A549 (cell line): Measurements from ENCODE around the gene TBC1D8. TPM values are rescaled to one million over a fixed set of nuclear protein-coding genes. Genes with fewer than 3 reads are reported as not detected.

ENCODE experiments used
- ATAC-seq, 2 experiments: fragments of 200-7000 bp in 1 of 2; fragments of >200 bp in 1 of 2; cut with Nextera tagmentation in 1 of 2; cut with Tn5 transposase in 1 of 2; 3 replicates each; pipeline versions ENCODE4 v1.8.0 to v1.9.1; 2018 to 2020; ENCODE audit warnings: mild to moderate bottlenecking in 1 of 2, moderate library complexity in 1 of 2
- CTCF ChIA-PET: fragments of 300-600 bp; sonication (Branson Sonifier 250); formaldehyde crosslinking; extraction: SDS; loops from one replicate; lab custom pipeline; 2021; ENCODE audit warnings: antibody characterized with exemption, inconsistent platforms; lab: Yijun Ruan, JAX
- POLR2A ChIA-PET: fragments of 350-600 bp; formaldehyde crosslinking; extraction: SDS; loops from one replicate; lab custom pipeline; 2021; ENCODE audit warnings: antibody characterized with exemption, inconsistent platforms; lab: Yijun Ruan, JAX
- DNase-seq, 2 experiments: peaks; one replicate each; pipeline versions ENCODE4 v3.0.0 to v3.0.0-alpha.2; 2011 to 2016; ENCODE audit warnings: low read depth in 1 of 2, low spot score in 1 of 2
- FAIRE-seq: peaks from 2 replicates; lab custom pipeline; 2011; peaks lifted over from hg19 to GRCh38; lab: Jason Lieb, UNC
- H3K27ac ChIP-seq, 2 experiments: fragments of >200 bp; sonication (Bioruptor Twin); formaldehyde crosslinking; 3 replicates each; pipeline ENCODE4 v1.5.1; 2016 to 2017
- H3K4me1 ChIP-seq: fragments of >200 bp; sonication (Bioruptor Twin); formaldehyde crosslinking; 3 replicates; pipeline ENCODE4 v1.6.1; 2016
- H3K4me2 ChIP-seq: fragments of >200 bp; sonication (Bioruptor Twin); formaldehyde crosslinking; 3 replicates; pipeline ENCODE4 v1.6.1; 2016
- H3K4me3 ChIP-seq: fragments of >200 bp; sonication (Bioruptor Twin); formaldehyde crosslinking; 3 replicates; pipeline ENCODE4 v1.5.1; 2016
- H3K9me3 ChIP-seq: fragments of >200 bp; sonication (Bioruptor Twin); formaldehyde crosslinking; 3 replicates; pipeline ENCODE4 v1.6.1; 2016
- BHLHE40 ChIP-seq: IDR thresholded peaks from 2 replicates; pipeline ENCODE4 v1.6.1; 2012; ENCODE audit warnings: low read depth, low read length, inconsistent platforms
- CBX2 ChIP-seq: fragments of 200-600 bp; sonication (generic); IDR thresholded peaks from 2 replicates; pipeline ENCODE4 v1.6.1; 2016; ENCODE audit warnings: low read depth, mild to moderate bottlenecking, borderline replicate concordance
- CBX8 ChIP-seq: fragments of 200-600 bp; sonication (generic); IDR thresholded peaks from 2 replicates; pipeline ENCODE4 v1.6.1; 2016
- CEBPB ChIP-seq, 2 experiments: fragments of >200 bp in 1 of 2; sonication (Bioruptor Twin) in 1 of 2; formaldehyde crosslinking in 1 of 2; IDR thresholded peaks; 2 replicates each; pipeline ENCODE4 v1.6.1; 2012 to 2016
- CHD2 ChIP-seq: fragments of 150-350 bp; IDR thresholded peaks from 2 replicates; pipeline ENCODE4 v1.6.1; 2014; ENCODE audit warnings: low read length; ENCODE audit not compliant: partially characterized antibody
- ELK1 ChIP-seq: fragments of 150-350 bp; IDR thresholded peaks from 2 replicates; pipeline ENCODE4 v1.6.1; 2014; ENCODE audit warnings: low read depth, mild to moderate bottlenecking, low read length
- EP300 ChIP-seq, 2 experiments: fragments of >200 bp; sonication (Bioruptor Twin); formaldehyde crosslinking; IDR thresholded peaks; 2 replicates in 1 of 2; 3 replicates in 1 of 2; pipeline ENCODE4 v1.6.1; 2016 to 2017
- HDAC2 ChIP-seq: fragments of 200-600 bp; sonication (generic); IDR thresholded peaks from 2 replicates; pipeline ENCODE4 v1.6.1; 2016
- HES2 ChIP-seq: fragments of >200 bp; sonication (Bioruptor Twin); formaldehyde crosslinking; IDR thresholded peaks from 2 replicates; pipeline ENCODE4 v1.6.1; 2016
- HOXA7 ChIP-seq: fragments of 250-450 bp; sonication (Bioruptor Pico); IDR thresholded peaks from 2 replicates; pipeline ENCODE4 v1.5.0; 2020; ENCODE audit warnings: mild to moderate bottlenecking, moderate library complexity
- KDM1A ChIP-seq: fragments of 200-600 bp; sonication (generic); IDR thresholded peaks from 2 replicates; pipeline ENCODE4 v1.6.1; 2016; ENCODE audit warnings: low read depth, mild to moderate bottlenecking
- KDM5A ChIP-seq: fragments of 200-600 bp; sonication (generic); IDR thresholded peaks from 2 replicates; pipeline ENCODE4 v1.6.1; 2016; ENCODE audit warnings: antibody characterized with exemption, mild to moderate bottlenecking
- MAZ ChIP-seq: fragments of 150-350 bp; IDR thresholded peaks from 2 replicates; pipeline ENCODE4 v1.6.1; 2014; ENCODE audit warnings: antibody characterized with exemption, low read depth, low read length, borderline replicate concordance
- MYC ChIP-seq: IDR thresholded peaks from 2 replicates; pipeline ENCODE4 v1.6.1; 2012; ENCODE audit warnings: mild to moderate bottlenecking, inconsistent platforms, low read length, improper control_type of control experiment, borderline replicate concordance
- POLR2A ChIP-seq: IDR thresholded peaks from 2 replicates; pipeline ENCODE4 v1.6.1; 2012; ENCODE audit warnings: mild to moderate bottlenecking, low read length
- POLR2AphosphoS2 ChIP-seq: conservative IDR thresholded peaks from 2 replicates; pipeline ENCODE4 v1.6.1; 2012; ENCODE audit warnings: low read length, improper control_type of control experiment, inconsistent platforms
- RAD21 ChIP-seq, 2 experiments: fragments of >200 bp in 1 of 2; sonication (Bioruptor Twin) in 1 of 2; formaldehyde crosslinking in 1 of 2; IDR thresholded peaks in 1 of 2; conservative IDR thresholded peaks in 1 of 2; 2 replicates in 1 of 2; 3 replicates in 1 of 2; pipeline ENCODE4 v1.6.1; 2012 to 2018; ENCODE audit warnings: inconsistent platforms in 1 of 2
- RCOR1 ChIP-seq: fragments of 150-350 bp; IDR thresholded peaks from 2 replicates; pipeline ENCODE4 v1.6.1; 2014; ENCODE audit warnings: antibody characterized with exemption, low read length, low read depth
- REST ChIP-seq: fragments of 200-600 bp; sonication (generic); IDR thresholded peaks from 2 replicates; pipeline ENCODE4 v1.6.1; 2016; ENCODE audit warnings: antibody characterized with exemption, mild to moderate bottlenecking, moderate library complexity
- RFX5 ChIP-seq: fragments of 450-650 bp; IDR thresholded peaks from 2 replicates; pipeline ENCODE4 v1.7.1; 2014; ENCODE audit warnings: antibody characterized with exemption, mild to moderate bottlenecking, moderate library complexity
- RNF2 ChIP-seq: fragments of 200-600 bp; sonication (generic); IDR thresholded peaks from 2 replicates; pipeline ENCODE4 v1.6.1; 2016; ENCODE audit warnings: low read depth, mild to moderate bottlenecking, antibody characterized with exemption, moderate library complexity, borderline replicate concordance
- SMC3 ChIP-seq: fragments of >200 bp; sonication (Bioruptor Twin); formaldehyde crosslinking; IDR thresholded peaks from 3 replicates; pipeline ENCODE4 v1.6.1; 2018; ENCODE audit warnings: inconsistent platforms
- SREBF2 ChIP-seq: fragments of 450-650 bp; IDR thresholded peaks from 2 replicates; pipeline ENCODE4 v1.6.1; 2014; ENCODE audit warnings: mild to moderate bottlenecking, moderate library complexity
- ZC3H11A ChIP-seq: fragments of 450-650 bp; IDR thresholded peaks from 2 replicates; pipeline ENCODE4 v1.6.1; 2014; ENCODE audit warnings: antibody characterized with exemption, mild to moderate bottlenecking
- ZFP36 ChIP-seq: fragments of 450-650 bp; IDR thresholded peaks from 2 replicates; pipeline ENCODE4 v1.6.1; 2014; ENCODE audit warnings: borderline replicate concordance; ENCODE audit not compliant: partially characterized antibody
- WGBS: methylation state at CpG from one replicate; pipeline ENCODE4 v1.1.6; 2017; ENCODE audit errors: missing lambda C conversion rate; 5-methylcytosine and 5-hydroxymethylcytosine counted together
- polyA plus RNA-seq, 4 experiments: library from polyadenylated mRNA; depleted of rRNA in 3 of 4; stranded (reverse); fragments of >200 nt; fragmentation: RNase III in 1 of 4; extraction: RNeasy Plus Mini Kit Qiagen cat#74134 plus additional on column Dnase treatment in 1 of 4; gene quantifications; 2 replicates in 3 of 4; 3 replicates in 1 of 4; pipeline ENCODE4 v1.2.3, GENCODE V29; 2011 to 2017
- TF ChIP-seq, protein P1 (sequence below): IDR thresholded peaks from 2 replicates; pipeline ENCODE4 v1.6.1; 2012; ENCODE audit warnings: low read depth, borderline replicate concordance
- TF ChIP-seq, protein P2 (sequence below): fragments of >200 bp; sonication (Bioruptor Twin); formaldehyde crosslinking; IDR thresholded peaks from 3 replicates; pipeline ENCODE4 v1.6.1; 2016

Gene TBC1D8
- polyA plus RNA-seq, 2 of the 4 experiments (the other 2 are of a cell fraction) = 35.3 to 107 TPM

- CTCF ChIA-PET = interaction anchor here (1.2 to 2.1 kb wide), 2 partner anchors 11 to 25 kb away, joined by 3 to 12 read pairs; no protein-coding TSS in a partner anchor
- POLR2A ChIA-PET = no interaction called here
- Histone ChIP-seq H3K9me3 (no peaks in the 10 kb centered on the region), H3K4me3 (no peak overlapping the region), H3K4me1 (peaks cover 15% of the 10 kb centered on the region), H3K4me2 (no peak overlapping the region), H3K27ac (no peak overlapping the region)
- DNase-seq (no peak), FAIRE-seq (no peak), ATAC-seq (no peak)
- 92% methylated on average over 2 of the region's 2 CpGs for WGBS
- TF ChIP-seq BHLHE40 = no peak
- TF ChIP-seq SMC3 = no peak
- TF ChIP-seq ELK1 = no peak
- no peak for TF ChIP-seq RFX5
- TF ChIP-seq CBX8 = no peak
- no peak for TF ChIP-seq HDAC2
- TF ChIP-seq EP300 (IDR thresholded peaks at IDR 0.05) = no peak
- no peak for TF ChIP-seq RAD21 (conservative IDR thresholded peaks at IDR 0.05 in 1 of 2, IDR thresholded peaks at IDR 0.05 in 1 of 2)
- no peak for TF ChIP-seq CHD2
- no peak for TF ChIP-seq POLR2AphosphoS2
- no peak for TF ChIP-seq SREBF2
- TF ChIP-seq REST = no peak
- TF ChIP-seq HOXA7 (CRISPR knock-in tag) = no peak
Observed at GRCh38 chr2:101164021-101164420, 12.8 kb upstream of the TBC1D8 start.

DNA sequence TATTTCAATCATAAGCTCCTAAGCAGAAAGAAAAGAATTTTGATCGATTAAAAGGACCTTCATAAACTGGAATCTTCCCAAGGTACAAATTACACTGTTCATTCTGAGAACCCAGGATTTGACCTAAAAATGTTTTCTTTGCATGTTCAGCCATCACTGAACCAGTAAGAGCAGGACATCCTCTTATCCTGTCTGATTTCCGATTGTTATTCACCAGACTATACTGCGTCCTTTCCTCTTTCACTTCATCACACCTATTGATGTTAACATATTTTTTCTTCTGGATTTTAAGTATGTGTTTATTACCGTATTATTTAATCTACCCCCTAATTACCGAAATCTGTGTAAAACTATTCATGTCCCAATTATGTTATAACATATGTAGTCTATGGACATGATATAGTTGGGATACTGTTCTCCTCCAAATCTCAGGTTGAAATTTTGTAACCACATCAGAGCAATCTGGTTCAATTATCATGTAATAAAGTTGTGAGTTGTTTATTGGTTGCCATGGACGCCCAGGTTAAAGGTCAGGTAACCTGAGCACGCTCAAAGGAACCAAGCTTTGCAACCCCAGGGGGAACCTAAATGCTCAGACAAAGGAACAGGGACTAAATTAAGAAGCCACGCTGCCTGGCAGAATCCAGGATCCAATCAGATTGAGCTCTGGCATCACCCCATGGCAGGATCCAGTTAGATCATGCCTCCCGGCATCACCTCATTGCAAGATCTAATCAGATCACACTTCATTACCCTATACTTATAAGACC is 11.6 kb upstream of the TBC1D8 start:
- no peak for FAIRE-seq
- no peak for DNase-seq
- ChIA-PET CTCF (interaction anchor here (1.1 to 2.8 kb wide), 2 partner anchors 10 to 150 kb away, joined by 4 to 31 read pairs; no protein-coding TSS in a partner anchor), POLR2A (no interaction called here)
- TF ChIP-seq ZC3H11A (no peak), RNF2 (no peak), CBX2 (no peak), MAZ (no peak), SREBF2 (no peak), MYC (no peak), KDM1A (no peak), CEBPB (IDR thresholded peaks at IDR 0.05) (no peak), POLR2AphosphoS2 (no peak), RCOR1 (no peak), KDM5A (no peak), POLR2A (no peak), ZFP36 (no peak), HES2 (no peak), HOXA7 (CRISPR knock-in tag) (no peak)
- TF ChIP-seq, protein P1, sequence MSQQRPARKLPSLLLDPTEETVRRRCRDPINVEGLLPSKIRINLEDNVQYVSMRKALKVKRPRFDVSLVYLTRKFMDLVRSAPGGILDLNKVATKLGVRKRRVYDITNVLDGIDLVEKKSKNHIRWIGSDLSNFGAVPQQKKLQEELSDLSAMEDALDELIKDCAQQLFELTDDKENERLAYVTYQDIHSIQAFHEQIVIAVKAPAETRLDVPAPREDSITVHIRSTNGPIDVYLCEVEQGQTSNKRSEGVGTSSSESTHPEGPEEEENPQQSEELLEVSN = no peak
- TF ChIP-seq, protein P2, sequence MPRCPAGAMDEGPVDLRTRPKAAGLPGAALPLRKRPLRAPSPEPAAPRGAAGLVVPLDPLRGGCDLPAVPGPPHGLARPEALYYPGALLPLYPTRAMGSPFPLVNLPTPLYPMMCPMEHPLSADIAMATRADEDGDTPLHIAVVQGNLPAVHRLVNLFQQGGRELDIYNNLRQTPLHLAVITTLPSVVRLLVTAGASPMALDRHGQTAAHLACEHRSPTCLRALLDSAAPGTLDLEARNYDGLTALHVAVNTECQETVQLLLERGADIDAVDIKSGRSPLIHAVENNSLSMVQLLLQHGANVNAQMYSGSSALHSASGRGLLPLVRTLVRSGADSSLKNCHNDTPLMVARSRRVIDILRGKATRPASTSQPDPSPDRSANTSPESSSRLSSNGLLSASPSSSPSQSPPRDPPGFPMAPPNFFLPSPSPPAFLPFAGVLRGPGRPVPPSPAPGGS = no peak
- Histone ChIP-seq H3K4me3 (no peak overlapping the region), H3K27ac (no peak overlapping the region), H3K4me2 (no peak overlapping the region), H3K4me1 (peaks cover 15% of the 10 kb centered on the region), H3K9me3 (no peaks in the 10 kb centered on the region)
- no peak for ATAC-seq
- WGBS = 87% methylated on average over 9 of the region's 9 CpGs
